Small intestine (tissue), 7 donors: ENCODE results near the gene GBX1. TPM values are rescaled to one million over a fixed set of nuclear protein-coding genes. Genes with fewer than 3 reads are reported as not detected.

Source experiments
- DNase-seq, 2 donors: peaks; one replicate each; pipeline versions ENCODE4 v3.0.0 to v3.0.0-alpha.2; 2013
- FAIRE-seq: peaks from 2 replicates; lab custom pipeline; 2012; peaks lifted over from hg19 to GRCh38; lab: Jason Lieb, UNC
- H3K27ac ChIP-seq, 3 donors: one replicate each; pipeline ENCODE4 v1.5.1; 2013; ENCODE audit warnings: low read length in 2 of 3, mild to moderate bottlenecking in 2 of 3, control low read depth in 1 of 3, inconsistent platforms in 1 of 3, low read depth in 1 of 3, moderate library complexity in 1 of 3
- H3K27me3 ChIP-seq, 3 donors: one replicate each; pipeline ENCODE4 v1.6.1; 2013; ENCODE audit warnings: low read length in 3 of 3, inconsistent platforms in 1 of 3; ENCODE audit not compliant: control insufficient read depth in 3 of 3, insufficient read depth in 3 of 3
- H3K36me3 ChIP-seq, 3 donors: one replicate each; pipeline ENCODE4 v1.6.1; 2013; ENCODE audit warnings: low read length in 3 of 3, inconsistent platforms in 1 of 3, low read depth in 1 of 3, mild to moderate bottlenecking in 1 of 3, moderate library complexity in 1 of 3; ENCODE audit not compliant: control insufficient read depth in 3 of 3, insufficient read depth in 2 of 3
- H3K4me1 ChIP-seq, 3 donors: one replicate each; pipeline ENCODE4 v1.6.1; 2013; ENCODE audit warnings: low read length in 2 of 3, inconsistent platforms in 1 of 3, low read depth in 1 of 3, mild to moderate bottlenecking in 1 of 3, moderate library complexity in 1 of 3; ENCODE audit not compliant: control insufficient read depth in 3 of 3, insufficient read depth in 2 of 3
- H3K4me3 ChIP-seq, 3 donors: one replicate each; pipeline ENCODE4 v1.5.1; 2013; ENCODE audit warnings: low read length in 3 of 3, control low read depth in 1 of 3, inconsistent platforms in 1 of 3, low read depth in 1 of 3, mild to moderate bottlenecking in 1 of 3, moderate library complexity in 1 of 3
- H3K9me3 ChIP-seq, 2 donors: one replicate each; pipeline ENCODE4 v1.6.1; 2013; ENCODE audit warnings: low read depth in 1 of 2, low read length in 1 of 2; ENCODE audit not compliant: control insufficient read depth in 2 of 2, insufficient read depth in 1 of 2
- WGBS, 3 donors: extraction: QIAGEN DNeasy Blood & Tissue Kit; methylation state at CpG; one replicate each; pipeline ENCODE4 v1.1.7; 2013; 5-methylcytosine and 5-hydroxymethylcytosine counted together
- polyA plus RNA-seq, 4 donors: library from polyadenylated mRNA; stranded (reverse) in 3 of 4; unstranded in 1 of 4; fragments of 200-250 nt in 3 of 4; fragments of 120-200 nt in 1 of 4; gene quantifications; one replicate each; pipeline versions ENCODE4 v1.2.1 to v1.2.3, GENCODE V29; 2013
- donor health status: healthy with polysubstance abuse.
- donor health status: control.
- donor health status: control.
- donor health status: Bipolar disorder and iron deficiency.
- donor health status: healthy.

Gene GBX1
- polyA plus RNA-seq, 4 donors: 0.06 TPM; not detected in 3

- H3K4me3 ChIP-seq: no peak overlapping the region
- WGBS, 3 donors: 88% methylated on average over 30 to 31 of the region's 31 CpGs
- peaks cover 0 to 19% (median 0%) of the 10 kb centered on the region in 3 donors for H3K4me1 ChIP-seq
- H3K27ac ChIP-seq: no peak overlapping the region
- DNase-seq: no peak
- no peaks in the 10 kb centered on the region for H3K9me3 ChIP-seq
- no peak for FAIRE-seq
- H3K36me3 ChIP-seq: peaks cover 8 to 74% (median 12%) of the 10 kb centered on the region in 3 donors
- no peaks in the 10 kb centered on the region for H3K27me3 ChIP-seq
Measured at GRCh38 chr7:151141855-151142685, 25.4 kb downstream of the GBX1 start.

DNA sequence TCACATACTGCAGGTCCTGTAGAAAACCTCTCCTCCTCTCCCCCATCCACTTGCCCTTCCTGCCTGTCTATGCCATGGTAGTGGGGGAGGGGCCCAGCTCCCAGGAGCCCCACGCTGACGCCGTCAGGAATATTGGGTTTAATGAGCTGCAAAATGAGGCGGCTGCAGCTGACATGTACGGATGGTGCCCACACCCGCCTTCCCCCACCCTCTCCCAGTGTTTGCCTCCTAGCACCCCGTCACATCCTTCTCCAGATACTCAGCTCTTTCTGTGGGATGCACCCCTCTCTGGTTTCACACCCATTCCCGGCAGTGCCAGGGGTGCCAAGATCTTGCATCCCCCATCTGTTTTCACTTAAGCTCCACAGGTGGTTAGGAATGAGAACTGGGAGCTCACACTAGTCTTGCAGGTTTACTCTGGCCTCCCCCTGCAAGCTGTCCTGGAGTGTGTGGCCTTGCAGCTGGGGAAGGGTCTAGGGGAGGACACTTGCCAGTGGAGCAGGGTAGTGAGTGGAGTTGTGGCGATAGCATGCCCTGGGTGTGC is 26.1 kb downstream of the GBX1 start:
- DNase-seq: no peak
- FAIRE-seq: no peak
- peaks cover 8 to 81% (median 12%) of the 10 kb centered on the region in 3 donors for H3K36me3 ChIP-seq

GRCh38 chr7:151140826-151141225 is 26.7 kb downstream of the GBX1 start:
- Histone ChIP-seq H3K27ac (no peak overlapping the region), H3K4me3 (no peak overlapping the region), H3K9me3 (no peaks in the 10 kb centered on the region), H3K36me3 (peaks cover 8 to 84% (median 12%) of the 10 kb centered on the region in 3 donors), H3K4me1 (peaks cover 0 to 19% (median 0%) of the 10 kb centered on the region in 3 donors), H3K27me3 (no peaks in the 10 kb centered on the region)
- no peak for FAIRE-seq
- WGBS, 3 donors: 95 to 99% (median 98%) methylated on average over 7 of the region's 7 CpGs
- no peak for DNase-seq

More for the DNA sequence above, 26.1 kb downstream of the GBX1 start:
- Histone ChIP-seq H3K27me3 (no peaks in the 10 kb centered on the region), H3K4me3 (no peak overlapping the region), H3K27ac (no peak overlapping the region), H3K9me3 (no peaks in the 10 kb centered on the region), H3K4me1 (peaks cover 0 to 19% (median 0%) of the 10 kb centered on the region in 3 donors)
- 91% methylated on average over 9 of the region's 9 CpGs for WGBS, 3 donors

DNA sequence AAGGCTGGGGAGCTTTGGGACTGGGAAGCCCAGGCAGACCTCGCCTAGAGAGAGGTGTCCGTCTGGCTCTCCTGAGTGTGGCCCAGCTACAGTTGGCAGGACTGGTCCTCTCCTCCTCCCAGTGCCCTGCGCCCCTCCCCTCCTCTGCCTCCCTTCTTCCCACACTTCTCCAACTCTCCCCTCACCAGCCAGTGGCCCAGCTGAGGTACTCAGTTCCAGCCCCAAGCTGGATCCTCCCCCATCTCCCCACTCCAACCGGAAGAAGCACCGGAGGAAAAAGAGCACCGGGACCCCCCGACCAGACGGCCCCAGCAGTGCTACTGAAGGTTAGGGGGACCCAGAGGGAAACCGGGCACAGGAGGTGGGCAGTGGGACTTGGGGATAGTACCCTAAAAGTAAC is 27.7 kb downstream of the GBX1 start:
- FAIRE-seq (no peak), DNase-seq (no peak)
- no peak overlapping the region for H3K27ac ChIP-seq
- H3K36me3 ChIP-seq: peaks cover 8 to 92% (median 12%) of the 10 kb centered on the region in 3 donors
- no peaks in the 10 kb centered on the region for H3K9me3 ChIP-seq
- H3K27me3 ChIP-seq: no peaks in the 10 kb centered on the region
- H3K4me3 ChIP-seq: no peak overlapping the region
- peaks cover 0 to 19% (median 0%) of the 10 kb centered on the region in 3 donors for H3K4me1 ChIP-seq
- 89 to 92% (median 90%) methylated on average over 9 of the region's 9 CpGs for WGBS, 3 donors

DNA sequence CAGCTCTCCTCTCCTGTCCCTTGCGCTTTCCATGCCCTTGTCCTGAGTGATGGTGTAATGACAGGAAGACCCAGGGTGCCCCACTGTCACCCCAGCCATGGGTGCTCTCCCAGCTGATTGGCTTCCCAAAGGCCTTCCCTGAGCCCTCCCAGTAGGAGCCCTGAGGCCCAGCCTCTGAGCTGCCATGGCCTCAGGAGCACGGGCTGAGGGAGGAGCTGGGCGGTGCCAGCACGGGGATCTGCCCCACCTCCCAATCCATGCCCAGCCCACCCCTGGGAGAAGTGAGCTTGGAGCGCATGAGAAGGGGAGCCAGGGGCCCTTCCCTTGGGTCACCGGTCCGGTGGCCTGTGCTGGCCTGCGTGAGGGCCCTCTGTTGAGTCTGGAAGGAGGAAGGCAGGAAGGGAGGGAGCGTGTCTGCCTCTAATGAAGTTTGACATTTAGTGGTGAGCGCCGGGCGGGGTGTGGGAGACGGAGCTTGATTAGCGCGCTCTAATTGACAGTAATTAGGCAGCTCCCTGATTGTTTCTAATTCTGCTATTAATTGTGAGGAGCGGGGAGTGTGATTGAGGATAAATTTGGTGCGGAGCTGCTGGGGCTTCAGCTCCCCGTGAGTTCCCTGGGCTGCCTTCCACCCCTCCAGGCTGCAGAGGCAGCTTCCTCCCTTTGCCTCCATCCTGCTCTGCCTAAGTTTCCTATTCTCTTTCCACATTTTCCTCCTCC is 28.3 kb downstream of the GBX1 start:
- FAIRE-seq (no peak), DNase-seq (no peak)
- no peak overlapping the region for H3K4me3 ChIP-seq
- H3K9me3 ChIP-seq: no peaks in the 10 kb centered on the region
- no peaks in the 10 kb centered on the region for H3K27me3 ChIP-seq
- WGBS, 3 donors: 85 to 89% (median 88%) methylated on average over 16 to 18 of the region's 18 CpGs
- peaks cover 8 to 94% (median 12%) of the 10 kb centered on the region in 3 donors for H3K36me3 ChIP-seq
- peaks cover 0 to 19% (median 0%) of the 10 kb centered on the region in 3 donors for H3K4me1 ChIP-seq
- H3K27ac ChIP-seq: no peak overlapping the region

DNA sequence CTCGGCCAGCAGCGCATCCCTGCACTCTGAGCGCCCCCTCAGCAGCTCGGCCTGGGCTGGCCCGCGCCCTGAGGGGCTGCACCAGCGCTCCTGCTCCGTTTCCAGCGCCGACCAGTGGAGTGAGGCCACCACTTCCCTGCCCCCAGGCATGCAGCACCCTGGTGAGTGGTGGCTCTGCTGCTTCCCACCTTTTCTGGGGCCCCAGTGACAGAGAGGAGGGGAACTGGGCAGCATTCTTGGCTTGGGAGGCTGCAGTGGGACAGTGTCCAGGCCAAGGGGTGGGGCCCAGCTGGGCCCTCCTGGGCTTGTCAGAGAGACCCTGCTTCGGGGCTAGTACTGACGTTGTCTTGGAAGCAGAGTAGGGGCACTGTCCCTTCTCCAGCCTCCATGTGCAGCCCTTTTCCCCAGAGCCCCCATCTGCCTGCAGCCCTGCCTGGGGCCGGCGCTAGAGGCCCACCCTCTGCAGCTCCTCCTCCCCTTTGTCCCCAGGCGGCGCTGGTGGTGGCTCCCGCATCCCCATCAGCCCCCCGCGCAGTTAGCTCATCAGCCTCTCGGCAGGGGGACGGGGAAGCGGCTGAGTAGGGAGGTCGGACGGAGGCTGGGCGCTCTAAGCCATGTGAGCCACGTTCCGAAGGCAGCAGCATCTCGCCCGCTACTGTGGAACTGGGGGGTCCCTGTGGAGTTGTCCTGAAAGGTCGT is 29.2 kb downstream of the GBX1 start:
- FAIRE-seq: no peak
- 87 to 96% (median 92%) methylated on average over 30 of the region's 30 CpGs for WGBS, 3 donors
- H3K36me3 ChIP-seq: peaks cover 8 to 94% (median 12%) of the 10 kb centered on the region in 3 donors

DNA sequence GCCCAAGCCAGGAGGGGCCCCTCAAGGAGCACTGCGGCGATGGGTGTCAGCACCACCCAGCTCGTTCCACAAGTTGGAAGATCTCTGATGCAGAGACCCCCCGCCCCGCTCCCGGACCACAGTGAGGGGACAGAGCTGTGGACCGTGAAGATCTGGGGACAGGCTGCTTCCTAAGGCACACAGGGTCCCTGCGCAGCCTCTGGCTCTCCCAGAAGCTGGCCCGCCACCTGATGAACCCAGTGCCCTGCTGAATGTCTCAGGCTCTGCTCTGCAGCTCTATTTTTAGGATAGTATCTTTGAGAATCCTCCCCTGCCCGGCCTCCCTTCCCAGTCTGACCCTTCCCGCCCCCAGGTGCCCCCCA is 29.7 kb downstream of the GBX1 start:
- peaks cover 0 to 13% (median 0%) of the 10 kb centered on the region in 3 donors for H3K4me1 ChIP-seq
- no peak overlapping the region for H3K4me3 ChIP-seq
- FAIRE-seq: no peak
- DNase-seq: no peak
- H3K27me3 ChIP-seq: no peaks in the 10 kb centered on the region
- H3K36me3 ChIP-seq: peaks cover 7 to 94% (median 11%) of the 10 kb centered on the region in 3 donors
- H3K27ac ChIP-seq: no peak overlapping the region
- peaks cover 0 to 9% of the 10 kb centered on the region in 2 donors for H3K9me3 ChIP-seq
- WGBS, 3 donors: 94 to 97% (median 94%) methylated on average over 11 of the region's 11 CpGs

More for the DNA sequence above, 29.2 kb downstream of the GBX1 start:
- peaks cover 0 to 4% of the 10 kb centered on the region in 2 donors for H3K9me3 ChIP-seq
- H3K27me3 ChIP-seq: no peaks in the 10 kb centered on the region
- no peak overlapping the region for H3K27ac ChIP-seq
- DNase-seq: no peak
- H3K4me1 ChIP-seq: peaks cover 0 to 19% (median 0%) of the 10 kb centered on the region in 3 donors
- H3K4me3 ChIP-seq: no peak overlapping the region
